K562 (cell line): Measurements from ENCODE around the gene PEX3.

Experiments used
- HDGF ChIP-seq: fragments of 450-650 bp; IDR thresholded peaks from 2 replicates; pipeline ENCODE4 v1.6.1; 2016
- MEIS2 ChIP-seq: fragments of 450-650 bp; IDR thresholded peaks from 2 replicates; pipeline ENCODE4 v1.6.1; 2014; ENCODE audit warnings: mild to moderate bottlenecking; ENCODE audit not compliant: partially characterized antibody
- NUFIP1 ChIP-seq: fragments of 450-650 bp; IDR thresholded peaks from 2 replicates; pipeline ENCODE4 v1.6.1; 2018; ENCODE audit not compliant: partially characterized antibody
- POLR2A ChIP-seq: fragments of 450-650 bp; conservative IDR thresholded peaks from 2 replicates; pipeline ENCODE4 v1.6.1; 2016
- TCF7 ChIP-seq: sonication (generic); IDR thresholded peaks from 2 replicates; pipeline ENCODE4 v1.6.1; 2016; ENCODE audit warnings: antibody characterized with exemption, borderline replicate concordance
- ZNF586 ChIP-seq: fragments of 450-650 bp; formaldehyde crosslinking; conservative IDR thresholded peaks from 2 replicates; pipeline ENCODE4 v1.4.0; 2020; ENCODE audit warnings: mild to moderate bottlenecking, moderate library complexity
- ZNF79 ChIP-seq: fragments of 250-450 bp; sonication (Bioruptor Pico); IDR thresholded peaks from 2 replicates; pipeline ENCODE4 v1.4.0; 2020; ENCODE audit warnings: low read depth, mild to moderate bottlenecking, moderate library complexity
- TF ChIP-seq, protein P1 (sequence below), 3 experiments: IDR thresholded peaks in 2 of 3; conservative IDR thresholded peaks in 1 of 3; 2 replicates each; pipeline ENCODE4 v1.5.1; 2011 to 2012; ENCODE audit warnings: low read length in 3 of 3, mild to moderate bottlenecking in 3 of 3, control low read depth in 2 of 3, improper control_type of control experiment in 1 of 3, inconsistent platforms in 1 of 3, low read depth in 1 of 3, mixed read lengths in 1 of 3, moderate library complexity in 1 of 3; ENCODE audit not compliant: insufficient read depth in 2 of 3
- TF ChIP-seq, protein P2 (sequence below): fragments of 250-450 bp; sonication (Bioruptor Pico); IDR thresholded peaks from 2 replicates; pipeline ENCODE4 v1.4.0; 2020; ENCODE audit warnings: mild to moderate bottlenecking
- TF ChIP-seq, protein P3 (sequence below): fragments of 250-450 bp; sonication (Bioruptor Pico); IDR thresholded peaks from 2 replicates; pipeline ENCODE4 v1.5.0; 2020; ENCODE audit warnings: mild to moderate bottlenecking
- TF ChIP-seq, protein P4 (sequence below), 2 experiments: fragments of 450-650 bp in 1 of 2; sonication (generic) in 1 of 2; formaldehyde crosslinking; conservative IDR thresholded peaks; 2 replicates each; pipeline versions ENCODE4 v1.4.0 to v1.8.1; 2020 to 2022; ENCODE audit warnings: mild to moderate bottlenecking in 1 of 2, missing genetic modification reagents in 1 of 2

DNA sequence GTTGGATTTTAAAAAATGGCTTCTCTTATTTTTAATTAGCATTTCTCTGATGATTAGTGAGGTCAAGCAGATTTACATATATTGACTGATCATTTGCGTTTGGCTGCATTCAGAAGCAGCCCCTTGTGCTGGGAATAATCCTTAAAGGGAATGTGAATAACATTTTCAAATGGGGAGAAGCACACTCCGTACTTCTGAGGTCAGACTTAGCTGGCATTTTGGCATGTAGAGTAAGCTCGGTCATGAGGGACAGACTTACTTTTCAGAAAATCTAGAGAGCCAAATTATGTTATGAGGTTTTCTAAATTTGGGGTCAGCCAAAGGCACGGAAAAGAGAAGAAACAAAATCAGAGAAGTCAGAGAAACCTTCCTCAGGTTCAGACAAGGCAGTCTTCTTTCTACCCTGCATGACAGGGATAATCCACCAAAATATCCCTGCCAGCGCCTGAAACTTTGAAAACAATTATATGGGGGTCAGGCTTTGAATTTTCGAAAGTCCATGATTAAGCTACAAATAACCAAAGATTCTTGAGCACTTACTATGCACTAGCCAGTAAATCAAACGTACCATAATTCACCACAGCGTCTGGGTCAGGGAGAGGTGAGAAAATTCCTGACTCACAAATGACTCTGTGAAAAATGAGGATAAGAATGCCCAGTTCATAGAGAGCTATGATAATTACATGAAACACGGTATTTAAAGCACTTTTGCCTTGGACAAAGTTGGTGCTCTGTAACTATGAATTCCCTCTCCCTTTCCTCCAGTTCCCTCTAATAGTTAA lies 45.0 kb upstream of the PEX3 start:
- no peak for TF ChIP-seq MEIS2
- no peak for TF ChIP-seq ZNF586 (CRISPR knock-in tag)
- TF ChIP-seq, protein P1, sequence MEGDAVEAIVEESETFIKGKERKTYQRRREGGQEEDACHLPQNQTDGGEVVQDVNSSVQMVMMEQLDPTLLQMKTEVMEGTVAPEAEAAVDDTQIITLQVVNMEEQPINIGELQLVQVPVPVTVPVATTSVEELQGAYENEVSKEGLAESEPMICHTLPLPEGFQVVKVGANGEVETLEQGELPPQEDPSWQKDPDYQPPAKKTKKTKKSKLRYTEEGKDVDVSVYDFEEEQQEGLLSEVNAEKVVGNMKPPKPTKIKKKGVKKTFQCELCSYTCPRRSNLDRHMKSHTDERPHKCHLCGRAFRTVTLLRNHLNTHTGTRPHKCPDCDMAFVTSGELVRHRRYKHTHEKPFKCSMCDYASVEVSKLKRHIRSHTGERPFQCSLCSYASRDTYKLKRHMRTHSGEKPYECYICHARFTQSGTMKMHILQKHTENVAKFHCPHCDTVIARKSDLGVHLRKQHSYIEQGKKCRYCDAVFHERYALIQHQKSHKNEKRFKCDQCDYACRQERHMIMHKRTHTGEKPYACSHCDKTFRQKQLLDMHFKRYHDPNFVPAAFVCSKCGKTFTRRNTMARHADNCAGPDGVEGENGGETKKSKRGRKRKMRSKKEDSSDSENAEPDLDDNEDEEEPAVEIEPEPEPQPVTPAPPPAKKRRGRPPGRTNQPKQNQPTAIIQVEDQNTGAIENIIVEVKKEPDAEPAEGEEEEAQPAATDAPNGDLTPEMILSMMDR (IDR thresholded peaks at IDR 0.05 in 2 of 3, conservative IDR thresholded peaks at IDR 0.05 in 1 of 3; ENCODE audit: insufficient read depth in 2 of 3, low read depth in 1 of 3, low read length in 3 of 3), result no peak
- TF ChIP-seq NUFIP1, result no peak
- TF ChIP-seq HDGF, result no peak
- TF ChIP-seq, protein P2, sequence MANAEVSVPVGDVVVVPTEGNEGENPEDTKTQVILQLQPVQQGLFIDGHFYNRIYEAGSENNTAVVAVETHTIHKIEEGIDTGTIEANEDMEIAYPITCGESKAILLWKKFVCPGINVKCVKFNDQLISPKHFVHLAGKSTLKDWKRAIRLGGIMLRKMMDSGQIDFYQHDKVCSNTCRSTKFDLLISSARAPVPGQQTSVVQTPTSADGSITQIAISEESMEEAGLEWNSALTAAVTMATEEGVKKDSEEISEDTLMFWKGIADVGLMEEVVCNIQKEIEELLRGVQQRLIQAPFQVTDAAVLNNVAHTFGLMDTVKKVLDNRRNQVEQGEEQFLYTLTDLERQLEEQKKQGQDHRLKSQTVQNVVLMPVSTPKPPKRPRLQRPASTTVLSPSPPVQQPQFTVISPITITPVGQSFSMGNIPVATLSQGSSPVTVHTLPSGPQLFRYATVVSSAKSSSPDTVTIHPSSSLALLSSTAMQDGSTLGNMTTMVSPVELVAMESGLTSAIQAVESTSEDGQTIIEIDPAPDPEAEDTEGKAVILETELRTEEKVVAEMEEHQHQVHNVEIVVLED (CRISPR knock-in tag), result no peak
- TF ChIP-seq TCF7, result no peak
- TF ChIP-seq, protein P3, sequence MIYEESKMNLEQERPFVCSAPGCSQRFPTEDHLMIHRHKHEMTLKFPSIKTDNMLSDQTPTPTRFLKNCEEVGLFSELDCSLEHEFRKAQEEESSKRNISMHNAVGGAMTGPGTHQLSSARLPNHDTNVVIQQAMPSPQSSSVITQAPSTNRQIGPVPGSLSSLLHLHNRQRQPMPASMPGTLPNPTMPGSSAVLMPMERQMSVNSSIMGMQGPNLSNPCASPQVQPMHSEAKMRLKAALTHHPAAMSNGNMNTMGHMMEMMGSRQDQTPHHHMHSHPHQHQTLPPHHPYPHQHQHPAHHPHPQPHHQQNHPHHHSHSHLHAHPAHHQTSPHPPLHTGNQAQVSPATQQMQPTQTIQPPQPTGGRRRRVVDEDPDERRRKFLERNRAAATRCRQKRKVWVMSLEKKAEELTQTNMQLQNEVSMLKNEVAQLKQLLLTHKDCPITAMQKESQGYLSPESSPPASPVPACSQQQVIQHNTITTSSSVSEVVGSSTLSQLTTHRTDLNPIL, result no peak
- no peak for TF ChIP-seq POLR2A
- TF ChIP-seq, protein P4, sequence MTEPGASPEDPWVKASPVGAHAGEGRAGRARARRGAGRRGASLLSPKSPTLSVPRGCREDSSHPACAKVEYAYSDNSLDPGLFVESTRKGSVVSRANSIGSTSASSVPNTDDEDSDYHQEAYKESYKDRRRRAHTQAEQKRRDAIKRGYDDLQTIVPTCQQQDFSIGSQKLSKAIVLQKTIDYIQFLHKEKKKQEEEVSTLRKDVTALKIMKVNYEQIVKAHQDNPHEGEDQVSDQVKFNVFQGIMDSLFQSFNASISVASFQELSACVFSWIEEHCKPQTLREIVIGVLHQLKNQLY (CRISPR knock-in tag; conservative IDR thresholded peaks at IDR 0.05), result no peak
- TF ChIP-seq ZNF79 (CRISPR knock-in tag), result no peak
